Body of pancreas (tissue), 4 donors: ENCODE results near the gene GAK. TPM values are rescaled to one million over a fixed set of nuclear protein-coding genes. Genes with fewer than 3 reads are reported as not detected.
A peak's percentile ranks its signal among the peaks of the same experiment; 100 is the strongest.

Source experiments
- ATAC-seq: fragments of 150-250 bp; one replicate; pipeline ENCODE4 v1.9.1; 2016
- DNase-seq, 4 donors: peaks; one replicate each; pipeline ENCODE4 v3.0.0-alpha.2; 2019
- H3K27ac ChIP-seq, 4 donors: fragments of 200-600 bp; sonication (generic); 1 replicate in 3 of 4; 2 replicates in 1 of 4; pipeline versions ENCODE4 v1.5.1 to v1.6.1; 2016 to 2019; ENCODE audit warnings: mild to moderate bottlenecking in 1 of 4, mixed read lengths in 1 of 4, moderate library complexity in 1 of 4
- H3K27me3 ChIP-seq, 2 donors: fragments of 200-600 bp; sonication (generic); one replicate each; pipeline ENCODE4 v1.6.0; 2016; ENCODE audit warnings: mild to moderate bottlenecking in 1 of 2
- H3K36me3 ChIP-seq, 2 donors: fragments of 200-600 bp; sonication (generic); replicated peaks in 1 of 2; 2 replicates each; pipeline ENCODE4 v1.5.1; 2016; ENCODE audit warnings: low read depth in 2 of 2; ENCODE audit not compliant: insufficient read depth in 1 of 2
- H3K4me1 ChIP-seq: fragments of 200-600 bp; sonication (generic); one replicate; pipeline ENCODE4 v1.6.0; 2016
- H3K4me3 ChIP-seq, 2 donors: fragments of 200-600 bp; sonication (generic); 1 replicate in 1 of 2; 2 replicates in 1 of 2; pipeline ENCODE4 v1.5.1; 2016 to 2019
- H3K9me3 ChIP-seq, 3 donors: fragments of 200-600 bp; sonication (generic); 1 replicate in 2 of 3; 2 replicates in 1 of 3; pipeline ENCODE4 v1.5.1; 2016
- POLR2A ChIP-seq, 3 donors: fragments of 450-650 bp; IDR thresholded peaks; one replicate each; pipeline ENCODE4 v1.6.1; 2016; ENCODE audit warnings: antibody characterized with exemption in 3 of 3, mild to moderate bottlenecking in 2 of 3
- WGBS, 2 donors: methylation state at CpG; one replicate each; pipeline ENCODE4 v1.1.5; 2017; 5-methylcytosine and 5-hydroxymethylcytosine counted together
- intact Hi-C: fragments of 100-400 bp; cut with DNase I; formaldehyde crosslinking; loops from one replicate; pipeline ENCODE4 v1.15.1; 2023
- total RNA-seq, 2 donors: library from RNA; depleted of rRNA; stranded (reverse); fragments of >200 nt; gene quantifications; one replicate each; pipeline ENCODE4 v1.1.0, GENCODE V29; 2016
- TF ChIP-seq, protein P1 (sequence below), 7 experiments: fragments of 450-650 bp in 4 of 7; fragments of 200-600 bp in 3 of 7; sonication (generic) in 3 of 7; IDR thresholded peaks; one replicate each; pipeline ENCODE4 v1.5.1; 2016 to 2019; ENCODE audit warnings: antibody characterized with exemption in 7 of 7

The GAK gene
- total RNA-seq, 2 donors from 2014 or later, result 126 to 127 TPM

DNA sequence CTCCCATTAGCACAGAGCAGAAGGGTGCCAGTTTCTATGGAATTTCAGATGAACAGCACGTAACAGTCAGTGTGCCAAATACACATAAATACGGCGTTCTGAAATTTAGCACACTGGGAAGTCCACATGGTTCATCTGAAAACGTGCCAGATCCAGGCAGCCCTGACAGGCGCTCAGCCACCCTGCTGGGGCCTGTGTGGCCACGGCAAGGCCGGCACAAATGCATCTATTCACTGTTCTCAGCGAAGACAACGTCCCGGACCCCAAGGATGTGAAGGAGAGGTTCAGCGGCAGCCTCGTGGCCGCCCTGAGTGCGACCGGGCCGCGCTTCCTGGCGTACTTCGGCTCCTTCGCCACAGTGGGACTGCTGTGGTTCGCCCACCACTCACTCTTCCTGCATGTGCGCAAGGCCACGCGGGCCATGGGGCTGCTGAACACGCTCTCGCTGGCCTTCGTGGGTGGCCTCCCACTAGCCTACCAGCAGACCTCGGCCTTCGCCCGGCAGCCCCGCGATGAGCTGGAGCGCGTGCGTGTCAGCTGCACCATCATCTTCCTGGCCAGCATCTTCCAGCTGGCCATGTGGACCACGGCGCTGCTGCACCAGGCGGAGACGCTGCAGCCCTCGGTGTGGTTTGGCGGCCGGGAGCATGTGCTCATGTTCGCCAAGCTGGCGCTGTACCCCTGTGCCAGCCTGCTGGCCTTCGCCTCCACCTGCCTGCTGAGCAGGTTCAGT, 25.6 kb upstream of the GAK start:
- no peaks in the 10 kb centered on the region for H3K36me3 ChIP-seq
- WGBS, 2 donors, result 92 to 96% methylated on average over 13 to 38 of the region's 45 CpGs
- TF ChIP-seq, protein P1, sequence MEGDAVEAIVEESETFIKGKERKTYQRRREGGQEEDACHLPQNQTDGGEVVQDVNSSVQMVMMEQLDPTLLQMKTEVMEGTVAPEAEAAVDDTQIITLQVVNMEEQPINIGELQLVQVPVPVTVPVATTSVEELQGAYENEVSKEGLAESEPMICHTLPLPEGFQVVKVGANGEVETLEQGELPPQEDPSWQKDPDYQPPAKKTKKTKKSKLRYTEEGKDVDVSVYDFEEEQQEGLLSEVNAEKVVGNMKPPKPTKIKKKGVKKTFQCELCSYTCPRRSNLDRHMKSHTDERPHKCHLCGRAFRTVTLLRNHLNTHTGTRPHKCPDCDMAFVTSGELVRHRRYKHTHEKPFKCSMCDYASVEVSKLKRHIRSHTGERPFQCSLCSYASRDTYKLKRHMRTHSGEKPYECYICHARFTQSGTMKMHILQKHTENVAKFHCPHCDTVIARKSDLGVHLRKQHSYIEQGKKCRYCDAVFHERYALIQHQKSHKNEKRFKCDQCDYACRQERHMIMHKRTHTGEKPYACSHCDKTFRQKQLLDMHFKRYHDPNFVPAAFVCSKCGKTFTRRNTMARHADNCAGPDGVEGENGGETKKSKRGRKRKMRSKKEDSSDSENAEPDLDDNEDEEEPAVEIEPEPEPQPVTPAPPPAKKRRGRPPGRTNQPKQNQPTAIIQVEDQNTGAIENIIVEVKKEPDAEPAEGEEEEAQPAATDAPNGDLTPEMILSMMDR (IDR thresholded peaks at IDR 0.05), result no peak
- TF ChIP-seq POLR2A (IDR thresholded peaks at IDR 0.05), result no peak
- no peak overlapping the region for H3K4me3 ChIP-seq
- ATAC-seq, result no peak
- H3K27me3 ChIP-seq, result no peaks in the 10 kb centered on the region
- intact Hi-C loops, result no loop called here
- peak in 1 of 4 donors; percentile 7 for DNase-seq
- H3K27ac ChIP-seq, result no peak overlapping the region
- H3K9me3 ChIP-seq, result no peaks in the 10 kb centered on the region
- H3K4me1 ChIP-seq, result no peaks in the 10 kb centered on the region

DNA sequence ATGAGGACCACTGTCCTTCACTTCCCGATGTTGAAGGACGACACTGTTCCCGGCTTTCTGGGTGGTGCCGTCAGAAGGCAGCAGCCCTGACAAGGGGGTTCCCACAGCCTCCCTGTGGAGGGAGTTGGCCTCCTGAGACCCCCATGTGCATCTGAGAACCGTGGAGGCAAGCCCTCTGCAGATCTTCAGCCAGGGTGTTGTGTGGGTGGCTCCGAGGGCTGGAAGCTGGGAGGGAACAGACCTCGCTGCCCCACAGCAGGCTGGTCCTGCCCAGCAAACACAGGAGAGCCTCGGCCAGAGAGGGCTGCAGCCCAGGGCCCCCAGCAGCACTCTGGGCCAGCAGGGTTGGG, 25.1 kb upstream of the GAK start:
- H3K4me1 ChIP-seq, result no peaks in the 10 kb centered on the region
- H3K27me3 ChIP-seq, result no peaks in the 10 kb centered on the region
- H3K27ac ChIP-seq, result no peak overlapping the region
- H3K9me3 ChIP-seq, result no peaks in the 10 kb centered on the region
- H3K4me3 ChIP-seq, result no peak overlapping the region
- intact Hi-C loops, result no loop called here
- TF ChIP-seq, protein P1 (IDR thresholded peaks at IDR 0.05), result no peak
- no peak for TF ChIP-seq POLR2A (IDR thresholded peaks at IDR 0.05)
- ATAC-seq, result no peak
- WGBS, 2 donors, result 78 to 88% methylated on average over 5 to 7 of the region's 8 CpGs
- no peaks in the 10 kb centered on the region for H3K36me3 ChIP-seq
- no peak for DNase-seq

DNA sequence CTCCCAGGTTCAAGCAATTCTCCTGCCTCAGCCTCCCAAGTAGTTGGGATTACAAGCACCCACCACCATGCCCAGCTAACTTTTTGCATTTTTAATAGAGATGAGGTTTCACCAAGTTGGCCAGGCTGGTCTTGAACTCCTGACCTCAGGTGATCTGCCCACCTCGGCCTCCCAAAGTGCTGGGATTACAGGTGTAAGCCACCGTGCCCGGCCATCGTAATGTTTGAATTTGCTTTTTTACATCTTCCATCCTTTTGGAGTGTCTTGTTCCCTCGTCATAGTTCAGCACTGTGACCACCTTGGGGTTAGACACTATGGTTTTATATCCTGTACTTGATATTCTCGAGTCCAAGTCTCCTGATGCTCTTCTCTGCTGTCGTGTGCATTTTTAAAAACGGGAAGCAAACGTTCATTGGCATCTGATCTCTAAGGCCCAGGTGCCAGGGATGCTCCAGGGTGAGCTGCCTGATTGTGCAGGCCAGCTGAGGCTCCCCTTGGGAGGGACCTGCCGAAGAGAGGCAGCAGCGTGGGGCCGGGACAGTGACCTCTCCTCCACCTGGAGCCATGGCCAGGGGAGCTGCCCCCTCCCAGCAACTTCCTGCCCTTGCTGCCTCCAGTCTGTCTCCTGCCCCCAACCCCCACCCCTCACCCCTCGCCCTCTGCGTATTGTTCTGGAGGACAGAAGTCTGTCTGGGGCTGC, 24.6 kb upstream of the GAK start:
- intact Hi-C loops, result no loop called here
- Histone ChIP-seq H3K27ac (no peak overlapping the region), H3K9me3 (no peaks in the 10 kb centered on the region), H3K36me3 (no peaks in the 10 kb centered on the region), H3K4me3 (no peak overlapping the region), H3K27me3 (no peaks in the 10 kb centered on the region), H3K4me1 (no peaks in the 10 kb centered on the region)
- ATAC-seq (no peak), DNase-seq (no peak)
- TF ChIP-seq POLR2A (IDR thresholded peaks at IDR 0.05), result no peak
- 76 to 81% methylated on average over 13 to 14 of the region's 14 CpGs for WGBS, 2 donors

DNA sequence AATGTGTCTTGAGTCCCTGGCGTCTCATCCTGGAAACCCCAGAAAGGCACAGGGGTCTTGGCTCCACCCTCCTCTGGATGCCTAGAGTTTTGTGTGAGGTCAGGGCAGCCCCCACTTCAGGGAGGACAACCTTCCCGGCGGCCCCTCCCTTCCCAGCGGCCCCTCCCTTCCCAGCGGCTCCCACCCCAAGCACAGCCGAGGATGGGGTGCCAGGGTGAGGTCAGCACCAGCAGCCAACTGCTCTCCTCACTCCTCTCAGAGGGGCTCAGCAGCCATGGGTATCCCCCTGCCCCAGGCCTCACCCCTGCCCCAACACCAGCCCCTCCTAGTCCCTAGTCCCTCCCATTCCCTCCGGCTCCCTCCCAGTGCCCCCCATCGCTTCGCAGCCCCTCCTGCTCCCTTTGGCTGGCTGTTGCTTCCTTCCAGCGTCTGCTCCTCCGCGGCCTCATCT, 23.8 kb upstream of the GAK start:
- TF ChIP-seq, protein P1 (IDR thresholded peaks at IDR 0.05), result no peak
- TF ChIP-seq POLR2A (IDR thresholded peaks at IDR 0.05), result no peak
- no peak overlapping the region for H3K4me3 ChIP-seq
- no peaks in the 10 kb centered on the region for H3K27me3 ChIP-seq
- no peak for ATAC-seq
- intact Hi-C loops, result no loop called here
- no peaks in the 10 kb centered on the region for H3K9me3 ChIP-seq
- peak in 1 of 4 donors; percentile 10 for DNase-seq
- 75 to 98% methylated on average over 8 to 11 of the region's 12 CpGs for WGBS, 2 donors
- no peaks in the 10 kb centered on the region for H3K36me3 ChIP-seq
- H3K4me1 ChIP-seq, result no peaks in the 10 kb centered on the region
- no peak overlapping the region for H3K27ac ChIP-seq

DNA sequence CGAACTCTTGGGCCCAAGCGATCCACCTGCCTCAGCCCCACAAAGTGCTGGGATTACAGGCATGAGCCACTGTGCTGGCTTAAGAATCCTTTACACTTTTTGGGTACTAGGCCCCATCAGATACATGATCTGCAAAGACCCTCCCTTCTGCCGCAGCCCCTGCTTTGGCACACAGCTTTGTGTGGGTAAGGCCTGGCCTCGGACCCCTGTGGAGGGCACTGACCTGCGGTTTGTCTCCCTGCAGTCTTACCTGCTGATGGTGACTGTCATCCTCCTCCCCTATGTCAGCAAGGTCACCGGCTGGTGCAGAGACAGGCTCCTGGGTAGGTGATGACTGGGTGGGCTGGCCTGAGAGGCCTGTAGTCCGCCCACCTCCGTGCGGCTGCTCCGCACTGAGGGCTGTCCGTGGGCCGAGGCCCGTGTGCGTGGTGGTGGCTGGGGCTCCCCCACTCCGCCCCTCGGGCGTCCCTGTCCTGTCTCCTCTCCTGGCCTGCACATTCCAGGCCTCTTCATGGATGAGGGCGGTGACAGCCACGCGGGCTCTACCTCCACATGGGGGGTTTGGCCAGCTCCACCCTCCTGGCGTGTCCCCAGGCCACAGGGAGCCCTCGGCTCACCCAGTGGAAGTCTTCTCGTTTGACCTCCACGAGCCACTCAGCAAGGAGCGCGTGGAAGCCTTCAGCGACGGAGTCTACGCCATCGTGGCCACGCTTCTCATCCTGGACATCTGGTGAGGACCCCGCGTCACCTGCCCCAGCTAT, 23.2 kb upstream of the GAK start:
- H3K9me3 ChIP-seq, result no peaks in the 10 kb centered on the region
- ATAC-seq, result no peak
- H3K4me1 ChIP-seq, result no peaks in the 10 kb centered on the region
- no peak overlapping the region for H3K4me3 ChIP-seq
- 95 to 97% methylated on average over 23 to 28 of the region's 33 CpGs for WGBS, 2 donors
- no peaks in the 10 kb centered on the region for H3K27me3 ChIP-seq
- TF ChIP-seq POLR2A (IDR thresholded peaks at IDR 0.05), result no peak
- peak in 1 of 4 donors; percentile 7 for DNase-seq
- H3K36me3 ChIP-seq, result no peaks in the 10 kb centered on the region
- H3K27ac ChIP-seq, result no peak overlapping the region
- intact Hi-C loops, result no loop called here
